ENCODE data around the gene LDB2.
"Not testable (repeated sequence)": the region's sequence is repeated elsewhere in the genome, so short reads cannot be mapped to it uniquely, and the experiment has no call there.

LDB2 gene

DNA sequence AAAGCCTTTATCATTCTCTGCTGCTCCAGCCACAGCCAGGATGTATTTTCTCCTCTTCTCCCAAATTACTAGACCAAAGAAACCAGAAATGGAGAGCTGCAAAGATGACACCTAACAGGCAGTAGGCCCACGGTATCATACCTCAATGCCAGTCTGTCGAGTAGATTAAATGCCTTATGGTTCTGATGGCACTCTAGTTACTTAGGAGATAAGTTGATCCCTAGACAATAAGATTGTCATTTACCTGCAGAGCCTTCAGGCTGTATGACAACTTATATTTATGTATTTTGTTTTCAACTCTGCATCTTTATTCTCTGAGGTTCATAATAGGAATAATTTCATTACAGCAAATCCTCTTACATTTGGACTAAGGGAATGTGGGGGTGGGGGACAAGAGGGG lies 262.1 kb downstream of the LDB2 start:
- no peak for DNase-seq (ENCODE audit: low read depth)
- TF ChIP-seq, protein P1, sequence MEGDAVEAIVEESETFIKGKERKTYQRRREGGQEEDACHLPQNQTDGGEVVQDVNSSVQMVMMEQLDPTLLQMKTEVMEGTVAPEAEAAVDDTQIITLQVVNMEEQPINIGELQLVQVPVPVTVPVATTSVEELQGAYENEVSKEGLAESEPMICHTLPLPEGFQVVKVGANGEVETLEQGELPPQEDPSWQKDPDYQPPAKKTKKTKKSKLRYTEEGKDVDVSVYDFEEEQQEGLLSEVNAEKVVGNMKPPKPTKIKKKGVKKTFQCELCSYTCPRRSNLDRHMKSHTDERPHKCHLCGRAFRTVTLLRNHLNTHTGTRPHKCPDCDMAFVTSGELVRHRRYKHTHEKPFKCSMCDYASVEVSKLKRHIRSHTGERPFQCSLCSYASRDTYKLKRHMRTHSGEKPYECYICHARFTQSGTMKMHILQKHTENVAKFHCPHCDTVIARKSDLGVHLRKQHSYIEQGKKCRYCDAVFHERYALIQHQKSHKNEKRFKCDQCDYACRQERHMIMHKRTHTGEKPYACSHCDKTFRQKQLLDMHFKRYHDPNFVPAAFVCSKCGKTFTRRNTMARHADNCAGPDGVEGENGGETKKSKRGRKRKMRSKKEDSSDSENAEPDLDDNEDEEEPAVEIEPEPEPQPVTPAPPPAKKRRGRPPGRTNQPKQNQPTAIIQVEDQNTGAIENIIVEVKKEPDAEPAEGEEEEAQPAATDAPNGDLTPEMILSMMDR (IDR thresholded peaks at IDR 0.05; ENCODE audit: low read depth, low read length, missing control alignments) = no peak
- no peak overlapping the region for H3K4me3 ChIP-seq (ENCODE audit: low read depth, low read length)

DNA sequence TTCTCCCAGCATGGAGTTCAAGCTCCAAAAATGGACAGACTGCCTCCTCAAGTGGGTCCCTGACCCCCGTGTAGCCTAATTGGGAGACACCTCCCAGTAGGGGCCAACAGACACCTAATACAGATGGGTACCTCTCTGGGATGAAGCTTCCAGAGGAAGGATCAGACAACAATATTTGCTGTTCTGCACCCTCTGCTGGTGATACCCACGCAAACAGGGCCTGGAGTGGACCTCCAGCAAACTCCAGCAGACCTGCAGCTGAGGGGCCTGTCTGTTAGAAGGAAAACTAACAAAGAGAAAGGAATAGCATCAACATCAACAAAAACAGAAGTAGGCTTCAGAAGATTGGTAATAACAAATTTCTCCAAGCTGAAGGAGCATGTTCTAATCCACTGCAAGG lies 269.2 kb downstream of the LDB2 start:
- H3K4me3 ChIP-seq (ENCODE audit: low read depth, low read length) = not testable (repeated sequence)

DNA sequence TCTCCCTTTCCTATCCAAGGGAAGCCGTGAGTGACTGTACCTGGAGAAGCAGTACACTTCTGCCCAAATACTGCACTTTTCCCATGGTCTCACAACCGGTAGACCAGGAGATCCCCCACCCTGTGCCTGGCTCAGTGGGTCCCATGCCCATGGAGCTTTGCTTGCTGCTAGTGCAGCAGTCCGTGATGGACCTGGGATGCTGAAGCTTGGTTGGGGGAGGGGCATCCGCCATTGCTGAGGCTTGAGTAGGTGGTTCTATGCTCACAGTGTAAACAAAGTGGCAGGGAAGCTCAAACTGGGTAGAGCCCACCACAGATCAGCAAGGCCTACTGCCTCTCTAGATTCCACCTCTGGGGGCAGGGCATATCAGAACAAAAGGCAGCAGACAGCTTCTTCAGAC lies 269.6 kb downstream of the LDB2 start:
- DNase-seq (ENCODE audit: low read depth); H3K4me3 ChIP-seq (ENCODE audit: low read depth, low read length): not testable (repeated sequence)

More for the DNA sequence above, 269.2 kb downstream of the LDB2 start:
- DNase-seq (ENCODE audit: low read depth) = not testable (repeated sequence)

DNA sequence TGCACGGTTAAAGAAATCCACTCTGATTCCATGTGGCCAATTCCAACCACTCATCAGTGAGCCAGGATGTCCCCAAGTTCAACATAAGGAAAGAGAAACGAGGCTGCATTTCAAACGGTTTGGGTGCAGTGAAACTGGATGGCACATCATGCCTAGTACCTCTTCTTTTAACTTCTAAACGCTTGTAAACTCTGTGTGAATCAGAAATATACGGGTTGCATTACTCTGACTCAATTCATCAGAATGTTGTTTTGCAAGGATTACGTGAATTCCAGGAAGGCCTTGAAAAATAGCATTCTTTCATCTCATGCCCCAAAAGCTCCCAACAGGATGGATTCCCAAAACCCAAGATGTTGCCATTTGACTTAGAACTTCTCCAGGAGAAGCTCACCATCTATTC lies 270.4 kb downstream of the LDB2 start:
- no peak overlapping the region for H3K4me3 ChIP-seq (ENCODE audit: low read depth, low read length)

DNA sequence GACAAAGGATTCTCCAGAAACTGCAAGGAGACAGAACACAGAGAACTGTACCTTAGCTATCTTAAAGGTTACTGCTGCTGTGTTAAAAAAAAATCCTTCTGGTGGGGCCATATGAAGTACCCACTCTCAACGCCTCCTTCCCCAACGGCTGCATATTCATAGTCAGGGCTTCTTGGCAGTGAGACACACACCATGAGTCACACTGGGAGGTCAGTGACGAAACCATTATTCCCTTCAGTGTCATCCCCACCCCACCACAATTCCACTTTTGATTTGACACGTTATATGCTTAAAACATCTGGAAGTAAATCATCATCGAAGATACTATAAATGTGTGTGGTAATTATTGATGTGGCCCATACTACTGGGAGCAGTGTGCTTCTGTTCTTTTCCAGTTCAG lies 271.5 kb downstream of the LDB2 start:
- H3K4me3 ChIP-seq (ENCODE audit: low read depth, low read length) = no peak overlapping the region
- TF ChIP-seq, protein P1 (IDR thresholded peaks at IDR 0.05; ENCODE audit: low read depth, low read length, missing control alignments) = no peak
- DNase-seq (ENCODE audit: low read depth) = no peak

More for the DNA sequence above, 270.4 kb downstream of the LDB2 start:
- no peak for DNase-seq (ENCODE audit: low read depth)
- TF ChIP-seq, protein P1 (IDR thresholded peaks at IDR 0.05; ENCODE audit: low read depth, low read length, missing control alignments) = no peak

DNA sequence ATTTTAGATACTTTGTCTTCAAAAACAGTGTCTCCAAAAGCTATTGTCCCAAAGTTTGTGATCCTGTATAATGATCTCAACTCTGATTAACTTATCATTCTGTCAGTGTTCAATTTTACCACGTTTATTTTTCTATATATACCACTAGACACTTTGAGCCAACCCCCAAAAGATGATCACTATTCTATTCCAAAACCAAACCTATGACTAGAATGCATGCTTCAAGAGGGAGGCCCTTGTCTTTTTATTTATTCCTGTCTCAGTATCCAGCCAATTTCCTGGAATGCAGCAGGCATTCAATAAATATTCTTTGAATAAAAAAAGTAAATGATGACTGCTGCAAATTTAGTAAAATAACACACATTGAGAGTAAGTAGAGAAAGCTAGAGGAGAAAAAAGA lies 275.6 kb downstream of the LDB2 start:
- no peak for DNase-seq (ENCODE audit: low read depth)
- TF ChIP-seq, protein P1 (IDR thresholded peaks at IDR 0.05; ENCODE audit: low read depth, low read length, missing control alignments) = no peak
- H3K4me3 ChIP-seq (ENCODE audit: low read depth, low read length) = no peak overlapping the region

DNA sequence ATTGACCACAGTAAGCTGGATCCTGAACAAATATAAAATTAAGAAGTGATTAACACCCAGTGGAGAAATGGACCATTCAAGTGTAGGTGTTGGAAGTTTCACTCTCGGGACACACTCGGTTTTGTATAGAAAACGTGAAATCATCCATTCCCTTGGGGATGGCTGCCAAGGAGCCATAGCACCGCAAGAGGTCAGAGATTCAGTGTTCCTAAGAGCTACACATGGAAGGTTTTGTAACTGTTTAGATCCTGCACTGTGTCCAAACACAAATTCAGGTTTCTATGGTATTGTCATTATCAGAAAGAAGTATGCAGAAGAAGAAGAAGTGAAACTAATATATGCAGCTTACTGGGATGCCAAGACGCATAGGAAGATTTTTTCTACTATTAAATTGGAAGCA lies 281.0 kb downstream of the LDB2 start:
- TF ChIP-seq, protein P1 (IDR thresholded peaks at IDR 0.05; ENCODE audit: low read depth, low read length, missing control alignments) = no peak
- no peak for DNase-seq (ENCODE audit: low read depth)
- no peak overlapping the region for H3K4me3 ChIP-seq (ENCODE audit: low read depth, low read length)

DNA sequence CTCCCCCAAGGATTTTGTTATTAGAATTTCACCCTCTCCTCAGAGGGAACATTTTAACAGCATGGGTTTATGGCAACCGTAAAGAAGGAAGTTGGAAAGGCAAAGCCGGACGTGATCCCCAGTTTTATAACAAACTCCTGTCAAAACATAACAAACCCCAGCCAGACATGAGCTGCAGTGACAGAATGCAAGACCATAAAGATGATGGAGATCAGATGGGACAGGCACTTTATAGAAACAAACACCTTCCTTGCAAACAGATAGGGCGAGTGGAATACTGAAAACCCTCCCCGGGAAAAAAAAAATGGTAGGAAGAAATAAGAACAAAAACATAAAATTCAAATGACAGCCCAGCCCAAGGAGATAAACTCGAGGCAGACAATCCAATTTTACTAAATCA lies 281.4 kb downstream of the LDB2 start:
- TF ChIP-seq, protein P1 (IDR thresholded peaks at IDR 0.05; ENCODE audit: low read depth, low read length, missing control alignments) = no peak
- no peak overlapping the region for H3K4me3 ChIP-seq (ENCODE audit: low read depth, low read length)
- DNase-seq (ENCODE audit: low read depth) = no peak
